Measurements from ENCODE around the gene GAPDH. TPM values are rescaled to one million over a fixed set of nuclear protein-coding genes. Genes with fewer than 3 reads are reported as not detected.

Gene GAPDH
- polyA plus RNA-seq, 1 donor (not counting 4 experiments of a cell fraction or from before 2014, with no cell fraction given) = 8,390 TPM

DNA sequence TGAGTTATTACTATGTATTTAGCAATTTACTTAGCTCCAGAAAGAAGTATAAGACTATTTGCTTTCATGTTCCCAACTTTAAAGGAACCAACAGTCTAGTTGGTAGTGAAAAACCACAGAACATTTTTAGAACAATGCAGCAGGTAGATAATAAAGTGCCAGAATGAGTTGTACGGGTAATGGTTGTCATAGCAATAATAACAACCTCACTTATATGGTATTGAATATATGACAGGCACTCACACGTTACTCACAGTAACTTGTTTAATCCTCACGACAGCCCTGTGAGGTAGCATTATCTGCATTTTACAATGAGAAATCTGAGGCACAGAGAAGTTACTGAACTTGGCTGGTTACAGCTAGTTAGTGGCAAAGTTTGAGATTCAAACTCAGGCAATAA is 10.6 kb upstream of the GAPDH start:
- Histone ChIP-seq H3K4me2 (ENCODE audit: control insufficient read depth, extremely low read depth, insufficient read depth, low read depth, low read length) (no peak overlapping the region), H4K20me1 (ENCODE audit: control insufficient read depth, extremely low read depth, insufficient read depth, low read length) (no peaks in the 10 kb centered on the region), H3K4me3 (ENCODE audit: control insufficient read depth in 2 of 3, extremely low read depth in 1 of 3, insufficient read depth in 2 of 3, low read depth in 1 of 3, low read length in 3 of 3) (no peak overlapping the region), H3K27ac (ENCODE audit: control insufficient read depth, insufficient read depth, low read length) (no peak overlapping the region), H3K9ac (ENCODE audit: control insufficient read depth, extremely low read depth, insufficient read depth, low read length) (no peak overlapping the region), H3K27me3 (ENCODE audit: control insufficient read depth, extremely low read depth, insufficient read depth, low read length) (no peaks in the 10 kb centered on the region), H3K9me3 (ENCODE audit: control insufficient read depth, low read depth, low read length) (no peaks in the 10 kb centered on the region), H2AFZ (ENCODE audit: control insufficient read depth, low read length) (no peak overlapping the region), H3K36me3 (ENCODE audit: control insufficient read depth in 2 of 2, extremely low read depth in 1 of 2, insufficient read depth in 2 of 2, low read length in 2 of 2) (peaks cover 31 to 71% of the 10 kb centered on the region in 2 experiments), H3K9me1 (ENCODE audit: control insufficient read depth, extremely low read depth, insufficient read depth, low read length) (no peaks in the 10 kb centered on the region), H3K4me1 (ENCODE audit: control insufficient read depth, extremely low read depth, insufficient read depth, low read length) (peaks cover 6% of the 10 kb centered on the region), H3K79me2 (ENCODE audit: control insufficient read depth, insufficient read depth, low read length) (no peaks in the 10 kb centered on the region)
- FAIRE-seq (no peak), DNase-seq (ENCODE audit: low read depth, low spot score) (no peak)
- dilution Hi-C loops (cut with MboI; ENCODE audit: extremely low pct_ligation_motif_present, low sequenced_read_pairs) = no loop called here
- TF ChIP-seq EZH2 (IDR thresholded peaks at IDR 0.05; ENCODE audit: low read length) (no peak), CTCF (optimal IDR thresholded peaks at IDR 0.05 in 1 of 3, IDR thresholded peaks at IDR 0.05 in 1 of 3, conservative IDR thresholded peaks at IDR 0.05 in 1 of 3; ENCODE audit: extremely low read depth in 1 of 3, insufficient read depth in 2 of 3, low read length in 3 of 3) (no peak)

- FAIRE-seq = no peak
- no peaks in the 10 kb centered on the region for H3K9me1 ChIP-seq (ENCODE audit: control insufficient read depth, extremely low read depth, insufficient read depth, low read length)
- no peak for DNase-seq (ENCODE audit: low read depth, low spot score)
- H3K4me1 ChIP-seq (ENCODE audit: control insufficient read depth, extremely low read depth, insufficient read depth, low read length) = peaks cover 16% of the 10 kb centered on the region
- peaks cover 31 to 72% of the 10 kb centered on the region in 2 experiments for H3K36me3 ChIP-seq (ENCODE audit: control insufficient read depth in 2 of 2, extremely low read depth in 1 of 2, insufficient read depth in 2 of 2, low read length in 2 of 2)
- H3K27ac ChIP-seq (ENCODE audit: control insufficient read depth, insufficient read depth, low read length) = no peak overlapping the region
- no peak overlapping the region for H3K4me3 ChIP-seq (ENCODE audit: control insufficient read depth in 2 of 3, extremely low read depth in 1 of 3, insufficient read depth in 2 of 3, low read depth in 1 of 3, low read length in 3 of 3)
- TF ChIP-seq EZH2 (IDR thresholded peaks at IDR 0.05; ENCODE audit: low read length) (no peak), CTCF (optimal IDR thresholded peaks at IDR 0.05 in 1 of 3, IDR thresholded peaks at IDR 0.05 in 1 of 3, conservative IDR thresholded peaks at IDR 0.05 in 1 of 3; ENCODE audit: extremely low read depth in 1 of 3, insufficient read depth in 2 of 3, low read length in 3 of 3) (no peak)
- H3K4me2 ChIP-seq (ENCODE audit: control insufficient read depth, extremely low read depth, insufficient read depth, low read depth, low read length) = no peak overlapping the region
- no peaks in the 10 kb centered on the region for H3K27me3 ChIP-seq (ENCODE audit: control insufficient read depth, extremely low read depth, insufficient read depth, low read length)
- H3K79me2 ChIP-seq (ENCODE audit: control insufficient read depth, insufficient read depth, low read length) = no peaks in the 10 kb centered on the region
- H2AFZ ChIP-seq (ENCODE audit: control insufficient read depth, low read length) = no peak overlapping the region
- no peak overlapping the region for H3K9ac ChIP-seq (ENCODE audit: control insufficient read depth, extremely low read depth, insufficient read depth, low read length)
- H4K20me1 ChIP-seq (ENCODE audit: control insufficient read depth, extremely low read depth, insufficient read depth, low read length) = no peaks in the 10 kb centered on the region
- dilution Hi-C loops (cut with MboI; ENCODE audit: extremely low pct_ligation_motif_present, low sequenced_read_pairs) = no loop called here
- no peaks in the 10 kb centered on the region for H3K9me3 ChIP-seq (ENCODE audit: control insufficient read depth, low read depth, low read length)
Observed at GRCh38 chr12:6524648-6525047, 9.7 kb upstream of the GAPDH start.

All from keratinocyte (primary cell).